ENCODE measurements around the gene DDB1. TPM values are rescaled to one million over a fixed set of nuclear protein-coding genes. Genes with fewer than 3 reads are reported as not detected.
A peak's percentile ranks its signal among the peaks of the same experiment; 100 is the strongest.

The DDB1 gene
- total RNA-seq (2021) (302 and 305 TPM in 2 replicates), Bru-seq, nascent RNA (percentile 92 among the genes with signal in this experiment), BruChase-seq, experiment 1, labeled RNA remaining after a 2-hour chase (percentile 93 among the genes with signal in this experiment), BruChase-seq, experiment 2, labeled RNA remaining after a 6-hour chase (percentile 96 among the genes with signal in this experiment)
- long read RNA-seq, full-length matches to known transcripts: 286 of 451 reads
- long read RNA-seq, partial matches to known transcripts: 121 of 451 reads
- long read RNA-seq, other reads (novel, unspliced or antisense): 44 of 451 reads

DNA sequence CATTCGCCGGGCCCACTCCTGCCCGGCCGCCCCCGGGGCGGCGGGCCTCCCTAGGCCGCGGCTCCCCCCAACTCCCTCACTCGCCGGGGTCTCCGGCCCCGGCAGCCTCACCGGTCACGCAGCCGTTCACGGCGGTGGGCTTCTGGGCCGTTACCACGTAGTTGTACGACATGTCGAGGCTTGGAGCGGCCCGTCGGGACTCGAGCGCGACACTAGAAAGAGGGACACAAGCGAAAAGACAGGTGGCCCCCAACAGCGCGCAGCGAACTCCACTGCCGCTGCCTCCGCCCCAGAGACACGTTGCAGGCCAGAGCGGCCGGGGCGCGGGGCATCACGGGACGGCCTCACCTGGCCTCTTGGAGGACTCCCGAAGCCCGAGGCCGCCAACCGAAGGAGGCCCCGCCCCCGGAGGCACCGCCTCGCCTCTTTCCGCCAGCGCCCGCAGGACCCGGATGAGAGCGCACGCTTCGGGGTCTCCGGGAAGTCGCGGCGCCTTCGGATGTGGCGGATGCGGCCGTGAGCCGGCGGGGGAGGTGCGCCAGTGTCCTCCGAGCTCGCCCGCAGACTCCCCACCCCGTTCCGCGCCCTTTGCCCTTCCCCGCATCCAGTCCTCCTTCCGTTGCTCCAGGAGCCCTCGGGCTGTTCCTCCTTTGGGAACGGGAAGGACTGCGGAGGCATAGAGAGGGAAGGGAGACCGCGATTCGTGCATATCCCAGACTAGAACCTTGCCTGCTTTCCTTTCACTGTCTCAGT, at the start of gene DDB1, which contains the start of gene TKFC:
Gene DDB1 (minus strand): TSS at position 309 of the 753 bp plus-strand sequence. CDS start 137 bp downstream, at position 172.
Gene TKFC (plus strand): TSS at position 432 of the 753 bp plus-strand sequence. CDS start 1,501 bp downstream, outside the sequence.
- Histone ChIP-seq H3K27me3 (ENCODE audit: insufficient read depth, low read depth) (no peaks in the 10 kb centered on the region), H3K4me2 (peak within 1 kb of the TSS; percentile 96), H3K4me1 (replicated peaks; ENCODE audit: insufficient read depth) (peaks cover 35% of the 10 kb centered on the region), H4K20me1 (ENCODE audit: insufficient read depth) (peaks cover 24% of the 10 kb centered on the region), H3K9me2 (ENCODE audit: insufficient read depth) (no peaks in the 10 kb centered on the region), H3F3A (ENCODE audit: insufficient read depth, low read depth) (peaks cover 31% of the 10 kb centered on the region), H2AFZ (peak within 1 kb of the TSS; percentile 94), H3K79me2 (ENCODE audit: low read depth) (peaks cover 57% of the 10 kb centered on the region), H3K9me3 (ENCODE audit: insufficient read depth, low read depth) (no peaks in the 10 kb centered on the region), H3K36me3 (ENCODE audit: low read depth) (peaks cover 7% of the 10 kb centered on the region), H3K4me3 (peak within 1 kb of the TSS; percentile 99), H3K27ac (peak within 1 kb of the TSS; percentile 64)
- no peak for TF ChIP-seq EZH2 (IDR thresholded peaks at IDR 0.05; ENCODE audit: low read depth)
- no peak; the same call in 1 of the 2 replicates for TF ChIP-seq CTCF (conservative IDR thresholded peaks at IDR 0.05)
- ChIA-PET CTCF (interaction anchor here (0.6 to 1.4 kb wide), 3 partner anchors 52 to 1551 kb away, joined by 3 to 9 read pairs (median 4); no protein-coding TSS in a partner anchor), POLR2A (ENCODE audit: unreplicated experiment) (interaction anchor here (0.6 kb wide), 2 partner anchors 11 to 368 kb away, joined by 3 to 5 read pairs; no protein-coding TSS in a partner anchor)
- no TSS peak for BruUV-seq (replicated peaks)
- DNase-seq: peak; percentile 88 to 99
- intact Hi-C loops (cut with micrococcal nuclease; ENCODE audit: unreplicated experiment): loop anchor here (2.0 to 10.0 kb wide), 4 partner anchors 60 to 294 kb away; partner anchors contain the start of gene TMEM216

DNA sequence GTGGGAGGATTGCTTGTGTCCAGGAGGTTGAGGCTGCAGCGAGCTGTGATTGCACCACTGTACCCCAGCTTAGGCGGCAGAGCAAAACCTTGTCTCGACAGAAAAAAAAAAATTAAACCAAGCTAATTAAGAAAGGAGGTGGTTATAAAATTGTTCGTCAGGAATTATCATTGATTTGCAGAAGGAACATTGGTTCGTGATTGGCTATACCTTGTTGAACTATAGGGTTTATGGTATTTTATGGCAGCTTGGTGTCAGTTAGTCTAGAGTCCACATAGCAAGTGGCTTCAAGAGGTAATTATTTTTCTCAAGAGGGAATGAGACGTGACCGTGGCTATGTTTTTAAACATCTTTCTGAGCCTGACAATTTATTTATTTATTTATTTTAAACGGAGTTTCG, 48.0 kb upstream of the DDB1 start:
- no peaks in the 10 kb centered on the region for H4K20me1 ChIP-seq (ENCODE audit: insufficient read depth)
- H3F3A ChIP-seq (ENCODE audit: insufficient read depth, low read depth): peaks cover 36% of the 10 kb centered on the region
- no peaks in the 10 kb centered on the region for H3K9me3 ChIP-seq (ENCODE audit: insufficient read depth, low read depth)
- BruUV-seq (replicated peaks): no TSS peak
- H3K9me2 ChIP-seq (ENCODE audit: insufficient read depth): no peaks in the 10 kb centered on the region
- intact Hi-C loops (cut with micrococcal nuclease; ENCODE audit: unreplicated experiment): no loop called here
- CTCF ChIA-PET: no interaction called here
- H3K4me3 ChIP-seq: no peak overlapping the region
- H3K27me3 ChIP-seq (ENCODE audit: insufficient read depth, low read depth): no peaks in the 10 kb centered on the region
- POLR2A ChIA-PET (ENCODE audit: unreplicated experiment): no interaction called here
- H2AFZ ChIP-seq: no peak overlapping the region
- no peak for DNase-seq
- peaks cover 24% of the 10 kb centered on the region for H3K4me1 ChIP-seq (replicated peaks; ENCODE audit: insufficient read depth)
- no peaks in the 10 kb centered on the region for H3K36me3 ChIP-seq (ENCODE audit: low read depth)
- no peak overlapping the region for H3K27ac ChIP-seq
- H3K4me2 ChIP-seq: no peak overlapping the region
- no peaks in the 10 kb centered on the region for H3K79me2 ChIP-seq (ENCODE audit: low read depth)
- TF ChIP-seq EZH2 (IDR thresholded peaks at IDR 0.05; ENCODE audit: low read depth) (no peak), CTCF (conservative IDR thresholded peaks at IDR 0.05) (no peak)

- DNase-seq: peak; percentile 47 to 92
- no peaks in the 10 kb centered on the region for H3K9me3 ChIP-seq (ENCODE audit: insufficient read depth, low read depth)
- intact Hi-C loops (cut with micrococcal nuclease; ENCODE audit: unreplicated experiment): no loop called here
- H4K20me1 ChIP-seq (ENCODE audit: insufficient read depth): no peaks in the 10 kb centered on the region
- 0 out of 2 replicates have a peak, but pooled peaks cover 4% of the 10 kb centered on the region for H3K36me3 ChIP-seq (ENCODE audit: low read depth)
- no peaks in the 10 kb centered on the region for H3K9me2 ChIP-seq (ENCODE audit: insufficient read depth)
- H3F3A ChIP-seq (ENCODE audit: insufficient read depth, low read depth): peaks cover 29% of the 10 kb centered on the region
- H3K4me3 ChIP-seq: no peak overlapping the region
- no peak for TF ChIP-seq CTCF (conservative IDR thresholded peaks at IDR 0.05)
- TF ChIP-seq EZH2 (IDR thresholded peaks at IDR 0.05; ENCODE audit: low read depth): no peak
- H3K27me3 ChIP-seq (ENCODE audit: insufficient read depth, low read depth): no peaks in the 10 kb centered on the region
- H3K27ac ChIP-seq: peak overlapping the region; percentile 62
- H3K79me2 ChIP-seq (ENCODE audit: low read depth): no peaks in the 10 kb centered on the region
- peak overlapping the region; percentile 42 for H3K4me2 ChIP-seq
- ChIA-PET CTCF (interaction anchor here (1.2 kb wide), 1 partner anchor 43 kb away, joined by 3 read pairs; no protein-coding TSS in a partner anchor), POLR2A (ENCODE audit: unreplicated experiment) (interaction anchor here (0.9 kb wide), 1 partner anchor 18 kb away, joined by 12 read pairs; no protein-coding TSS in a partner anchor)
- BruUV-seq (replicated peaks): no TSS peak
- H3K4me1 ChIP-seq (replicated peaks; ENCODE audit: insufficient read depth): peaks cover 24% of the 10 kb centered on the region
- no peak overlapping the region for H2AFZ ChIP-seq
Observed at GRCh38 chr11:61378713-61379313, 45.9 kb upstream of the DDB1 start.

All from PC-9 (cell line).